ENCODE data around the gene FAM193A.
"Not testable (repeated sequence)": the region's sequence is repeated elsewhere in the genome, so short reads cannot be mapped to it uniquely, and the experiment has no call there.

The FAM193A gene

DNA sequence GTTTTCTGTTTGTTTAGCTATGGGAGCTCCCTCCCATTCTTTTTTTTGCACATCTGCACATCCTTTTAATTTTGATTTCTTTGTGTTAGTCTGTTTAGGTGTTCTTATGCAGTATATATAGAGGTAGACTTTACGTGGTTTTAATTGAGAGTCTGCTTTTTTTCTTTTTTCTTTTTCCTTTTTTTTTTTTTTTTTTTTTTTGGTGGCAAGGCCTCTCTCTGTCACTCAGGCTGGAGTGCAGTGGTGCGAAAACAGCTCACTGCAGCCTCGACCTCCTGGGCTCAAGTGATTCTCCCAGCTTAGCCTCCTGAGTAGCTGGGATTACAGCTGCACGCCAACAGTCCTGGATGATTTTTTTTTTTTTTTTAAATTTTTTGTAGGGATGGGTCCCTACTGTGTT, 68.2 kb downstream of the FAM193A start:
- DNase-seq (ENCODE audit: extremely low read depth in 1 of 2, low read depth in 1 of 2), result no peak

GRCh38 chr4:2606960-2607506, 70.6 kb downstream of the FAM193A start:
- no peak for DNase-seq (ENCODE audit: extremely low read depth in 1 of 2, low read depth in 1 of 2)

GRCh38 chr4:2607822-2608221, 71.4 kb downstream of the FAM193A start:
- DNase-seq (ENCODE audit: extremely low read depth in 1 of 2, low read depth in 1 of 2), result no peak

GRCh38 chr4:2608291-2608690, 71.8 kb downstream of the FAM193A start:
- DNase-seq (ENCODE audit: extremely low read depth in 1 of 2, low read depth in 1 of 2), result no peak

- no peak for DNase-seq (ENCODE audit: extremely low read depth in 1 of 2, low read depth in 1 of 2)
These were observed 79.4 kb downstream of the FAM193A start for GRCh38 chr4:2615821-2616220.

- DNase-seq (ENCODE audit: extremely low read depth in 1 of 2, low read depth in 1 of 2), result no peak
These were observed 81.5 kb downstream of the FAM193A start for GRCh38 chr4:2617955-2618354.

- DNase-seq (ENCODE audit: extremely low read depth in 1 of 2, low read depth in 1 of 2), result not testable (repeated sequence)
These were observed 82.3 kb downstream of the FAM193A start for GRCh38 chr4:2618729-2619128.

DNA sequence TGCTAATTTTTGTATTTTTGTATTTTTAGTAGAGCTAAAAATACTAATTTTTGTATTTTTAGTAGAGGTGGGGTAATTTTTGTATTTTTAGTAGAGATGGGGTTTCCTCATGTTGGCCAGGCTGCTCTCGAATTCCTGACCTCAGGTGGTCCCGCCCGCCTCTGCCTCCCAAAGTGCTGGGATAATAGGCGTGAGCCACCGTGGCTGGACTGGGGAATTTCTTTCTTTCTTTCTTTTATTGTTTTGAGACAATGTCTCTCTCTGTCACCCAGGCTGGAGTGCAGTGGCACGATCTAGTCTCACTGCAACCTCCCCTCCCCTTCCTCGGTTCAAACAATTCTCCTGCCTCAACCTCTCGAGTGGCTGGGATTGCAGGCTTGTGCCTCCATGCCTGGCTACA, 83.0 kb downstream of the FAM193A start:
- no peak for DNase-seq (ENCODE audit: extremely low read depth in 1 of 2, low read depth in 1 of 2)

- DNase-seq (ENCODE audit: extremely low read depth in 1 of 2, low read depth in 1 of 2), result no peak
These were observed 85.0 kb downstream of the FAM193A start for GRCh38 chr4:2621419-2621818.

GRCh38 chr4:2623442-2623841, 87.0 kb downstream of the FAM193A start:
- no peak for DNase-seq (ENCODE audit: extremely low read depth in 1 of 2, low read depth in 1 of 2)

- no peak for DNase-seq (ENCODE audit: extremely low read depth in 1 of 2, low read depth in 1 of 2)
These were observed 88.5 kb downstream of the FAM193A start for GRCh38 chr4:2624782-2625530.

DNA sequence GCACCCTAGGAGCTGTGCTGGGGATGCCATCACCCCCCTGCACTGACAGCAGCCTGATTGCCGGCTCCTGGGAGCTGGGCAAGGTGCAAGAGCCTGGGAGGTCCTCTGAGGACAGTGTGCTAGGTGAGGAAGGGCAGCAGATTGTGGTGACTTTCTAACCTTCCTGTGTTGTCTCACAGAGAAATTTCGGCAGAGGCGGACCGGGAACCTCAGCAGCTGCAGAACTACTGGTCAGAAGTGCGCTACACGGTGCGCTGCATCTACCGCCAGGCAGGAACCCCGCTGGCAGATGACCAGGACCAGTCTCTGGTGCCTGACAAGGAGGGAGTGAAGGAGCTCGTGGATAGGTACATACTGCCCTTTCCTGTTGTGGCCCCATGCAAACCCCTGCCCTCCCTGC, 89.8 kb downstream of the FAM193A start:
- DNase-seq (ENCODE audit: extremely low read depth in 1 of 2, low read depth in 1 of 2), result no peak

DNA sequence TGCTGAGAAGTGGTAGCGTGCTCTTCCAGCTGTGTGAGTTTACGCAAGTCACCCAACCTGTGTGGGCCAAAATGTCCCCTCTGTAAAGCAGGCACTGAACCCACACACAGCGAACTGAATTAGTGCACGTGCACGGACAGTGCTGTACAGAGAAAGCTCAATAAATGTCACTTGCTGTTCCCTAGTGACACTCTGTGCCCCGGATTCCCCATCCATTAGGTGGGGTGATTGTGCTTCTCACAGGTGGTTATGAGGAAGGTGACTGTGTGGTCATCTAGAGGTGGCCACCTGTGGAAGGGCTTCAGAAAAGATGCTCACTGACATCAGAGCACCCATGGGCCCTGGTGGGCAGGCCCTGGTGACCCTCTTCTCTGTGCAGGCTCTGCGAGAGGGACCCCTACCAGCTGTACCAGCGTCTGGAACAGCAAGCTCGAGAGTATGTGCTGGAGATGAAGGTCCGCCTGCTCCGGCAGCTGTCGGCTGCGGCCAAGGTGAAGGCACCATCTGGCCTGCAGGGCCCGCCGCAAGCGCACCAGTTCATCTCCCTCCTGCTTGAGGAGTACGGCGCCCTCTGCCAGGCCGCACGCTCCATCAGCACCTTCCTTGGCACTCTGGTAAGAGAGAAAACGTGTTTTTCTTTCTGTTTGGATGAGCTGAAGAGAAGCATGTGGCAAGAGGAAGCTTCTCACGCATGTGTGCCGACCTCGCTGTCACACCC, 94.3 kb downstream of the FAM193A start:
- DNase-seq (ENCODE audit: extremely low read depth in 1 of 2, low read depth in 1 of 2), result no peak

DNA sequence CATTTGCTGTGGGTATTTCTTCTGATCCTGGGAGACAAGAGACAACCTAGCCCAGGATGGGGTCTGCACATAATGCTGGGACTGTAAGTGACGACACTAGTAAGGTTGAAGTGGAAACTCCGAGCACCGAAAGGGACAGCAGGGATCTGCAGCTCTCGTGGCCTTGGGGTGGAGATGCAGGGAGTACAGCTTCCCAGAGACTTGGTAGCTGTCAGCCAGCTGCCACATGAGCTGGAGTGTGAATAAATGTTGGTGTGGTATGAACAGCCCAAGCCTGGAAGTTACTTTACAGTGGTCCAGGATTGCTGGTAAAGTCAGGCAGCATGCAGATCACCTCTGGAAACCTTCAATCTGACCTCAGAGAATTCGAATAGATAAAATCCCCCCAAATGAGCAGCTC, 97.6 kb downstream of the FAM193A start:
- DNase-seq (ENCODE audit: extremely low read depth in 1 of 2, low read depth in 1 of 2), result no peak

- no peak for DNase-seq (ENCODE audit: extremely low read depth in 1 of 2, low read depth in 1 of 2)
These were observed 99.9 kb downstream of the FAM193A start for GRCh38 chr4:2636331-2636730.

- DNase-seq (ENCODE audit: extremely low read depth in 1 of 2, low read depth in 1 of 2), result not testable (repeated sequence)
These were observed 100.5 kb downstream of the FAM193A start for GRCh38 chr4:2636994-2637393.

DNA sequence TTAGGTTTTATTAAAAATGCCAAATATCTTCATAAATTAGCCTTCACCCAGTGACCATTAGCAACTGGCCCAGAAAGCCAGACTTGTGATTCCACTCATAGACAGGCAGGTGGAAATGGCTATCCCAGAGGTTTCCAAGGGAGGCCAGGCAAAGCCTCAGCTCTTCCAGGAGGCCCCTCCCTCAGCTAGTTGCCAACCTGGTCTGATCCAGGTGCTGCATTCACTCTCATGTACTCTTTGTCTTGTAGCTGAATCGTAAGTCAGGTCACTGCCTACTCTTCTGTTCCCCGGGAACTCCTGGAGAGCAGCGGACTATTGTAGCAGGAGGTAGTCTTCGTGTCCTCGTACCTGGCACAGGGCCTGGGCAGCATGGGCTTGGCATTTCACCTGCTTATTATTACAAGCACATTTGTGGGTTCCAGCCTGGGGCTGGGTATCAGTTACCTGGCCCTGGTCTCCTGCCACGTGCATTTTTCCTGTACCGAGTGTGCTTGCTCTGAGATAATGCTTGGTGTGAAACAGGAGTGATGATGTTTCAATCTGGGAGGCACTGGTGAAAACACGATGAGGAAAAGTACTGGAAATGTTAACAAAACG, 101.6 kb downstream of the FAM193A start:
- no peak for DNase-seq (ENCODE audit: extremely low read depth in 1 of 2, low read depth in 1 of 2)

- DNase-seq (ENCODE audit: extremely low read depth in 1 of 2, low read depth in 1 of 2), result no peak
These were observed 102.3 kb downstream of the FAM193A start for GRCh38 chr4:2638730-2639129.

GRCh38 chr4:2642968-2643367, 106.5 kb downstream of the FAM193A start:
- DNase-seq (ENCODE audit: extremely low read depth in 1 of 2, low read depth in 1 of 2), result no peak

DNA sequence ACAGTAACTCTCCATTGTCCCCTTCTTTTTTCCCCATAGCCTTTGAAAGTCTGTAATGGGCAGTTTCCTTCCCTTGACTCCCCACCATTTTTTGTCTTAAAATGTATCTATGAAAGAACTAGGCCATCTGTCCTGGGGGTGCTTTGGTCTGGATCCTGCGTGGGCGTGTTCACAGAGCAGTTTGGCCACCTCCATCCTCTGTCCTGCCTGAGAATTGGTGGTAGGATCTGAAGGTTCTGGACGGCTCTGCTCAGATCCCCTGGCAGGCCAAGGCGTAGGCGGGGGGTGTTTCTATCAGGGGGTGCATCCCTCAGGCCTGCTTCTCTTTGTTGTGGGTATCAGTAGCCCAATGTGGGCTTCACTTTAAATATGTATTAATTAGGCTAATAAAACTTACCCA, 107.1 kb downstream of the FAM193A start:
- DNase-seq (ENCODE audit: extremely low read depth in 1 of 2, low read depth in 1 of 2), result no peak

- no peak for DNase-seq (ENCODE audit: extremely low read depth in 1 of 2, low read depth in 1 of 2)
These were observed 110.1 kb downstream of the FAM193A start for GRCh38 chr4:2646396-2647149.
